HFFc6 (cell line): Measurements from ENCODE around the gene VPS33B. TPM values are rescaled to one million over a fixed set of nuclear protein-coding genes. Genes with fewer than 3 reads are reported as not detected.
"Not testable (repeated sequence)": the region's sequence is repeated elsewhere in the genome, so short reads cannot be mapped to it uniquely, and the experiment has no call there.

Experiments used
- DNase-seq: peaks from one replicate; pipeline ENCODE4 v3.0.0-alpha.2; 2018
- H3K27ac Mint-ChIP-seq: 2 replicates; pipeline ENCODE4 v1.8.0; 2020; ENCODE audit warnings: mild to moderate bottlenecking, mixed read lengths
- H3K27me3 Mint-ChIP-seq: 2 replicates; pipeline ENCODE4 v1.8.0; 2021; ENCODE audit warnings: mild to moderate bottlenecking, moderate library complexity, mixed read lengths; ENCODE audit not compliant: insufficient read depth
- H3K36me3 Mint-ChIP-seq: 2 replicates; pipeline ENCODE4 v1.8.0; 2021; ENCODE audit warnings: low read depth, mixed read lengths
- H3K4me1 Mint-ChIP-seq: 2 replicates; pipeline ENCODE4 v1.8.0; 2020; ENCODE audit warnings: low read depth, mixed read lengths
- H3K4me3 Mint-ChIP-seq: 2 replicates; pipeline ENCODE4 v1.8.0; 2020; ENCODE audit warnings: mild to moderate bottlenecking, moderate library complexity, mixed read lengths
- H3K9me3 Mint-ChIP-seq: 2 replicates; pipeline ENCODE4 v1.8.0; 2020; ENCODE audit warnings: mild to moderate bottlenecking, mixed read lengths
- total RNA-seq, 6 experiments: library from RNA; stranded (reverse); fragmentation: NEBNext Ultra II Directional; extraction: Animal tissue kit (Norgen Biotek cat#: 25700); gene quantifications; 2 replicates in 1 of 6; 3 replicates in 5 of 6; pipeline ENCODE4 v1.2.3, GENCODE V29; 2021
- TF ChIP-seq, protein P1 (sequence below): fragments of 200-600 bp; sonication (generic); IDR thresholded peaks from 2 replicates; pipeline ENCODE4 v1.5.0; 2021; ENCODE audit warnings: antibody characterized with exemption, mild to moderate bottlenecking

The VPS33B gene
- total RNA-seq, 6 experiments from 2014 or later = 12.7 to 18.8 (median 16.2) TPM

DNA sequence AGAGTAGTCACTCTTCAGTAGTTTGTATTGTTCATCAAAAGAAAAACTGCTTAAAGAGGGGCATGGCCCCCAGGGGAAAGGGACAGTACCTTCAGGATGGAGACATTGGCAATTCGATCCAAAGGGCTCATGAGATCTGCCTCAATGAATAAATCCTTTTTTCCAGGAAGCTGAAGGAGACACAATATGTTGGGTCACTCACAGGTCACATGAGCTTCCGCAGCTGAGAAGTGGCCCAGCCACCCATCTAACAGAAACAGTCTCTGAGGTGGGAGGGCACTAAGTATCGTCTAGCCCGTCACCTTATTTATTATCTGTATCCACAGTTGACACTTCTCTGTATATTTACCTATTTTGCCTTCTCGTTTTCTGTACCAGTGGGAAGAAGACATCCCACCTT is 4.7 kb downstream of the VPS33B start:
- Mint-ChIP-seq H3K27me3 (no peaks in the 10 kb centered on the region), H3K27ac (no peak overlapping the region), H3K9me3 (no peaks in the 10 kb centered on the region), H3K36me3 (peaks cover 8% of the 10 kb centered on the region; the same call in 1 of the 2 replicates), H3K4me3 (no peak overlapping the region), H3K4me1 (peaks cover 34% of the 10 kb centered on the region)
- TF ChIP-seq, protein P1, sequence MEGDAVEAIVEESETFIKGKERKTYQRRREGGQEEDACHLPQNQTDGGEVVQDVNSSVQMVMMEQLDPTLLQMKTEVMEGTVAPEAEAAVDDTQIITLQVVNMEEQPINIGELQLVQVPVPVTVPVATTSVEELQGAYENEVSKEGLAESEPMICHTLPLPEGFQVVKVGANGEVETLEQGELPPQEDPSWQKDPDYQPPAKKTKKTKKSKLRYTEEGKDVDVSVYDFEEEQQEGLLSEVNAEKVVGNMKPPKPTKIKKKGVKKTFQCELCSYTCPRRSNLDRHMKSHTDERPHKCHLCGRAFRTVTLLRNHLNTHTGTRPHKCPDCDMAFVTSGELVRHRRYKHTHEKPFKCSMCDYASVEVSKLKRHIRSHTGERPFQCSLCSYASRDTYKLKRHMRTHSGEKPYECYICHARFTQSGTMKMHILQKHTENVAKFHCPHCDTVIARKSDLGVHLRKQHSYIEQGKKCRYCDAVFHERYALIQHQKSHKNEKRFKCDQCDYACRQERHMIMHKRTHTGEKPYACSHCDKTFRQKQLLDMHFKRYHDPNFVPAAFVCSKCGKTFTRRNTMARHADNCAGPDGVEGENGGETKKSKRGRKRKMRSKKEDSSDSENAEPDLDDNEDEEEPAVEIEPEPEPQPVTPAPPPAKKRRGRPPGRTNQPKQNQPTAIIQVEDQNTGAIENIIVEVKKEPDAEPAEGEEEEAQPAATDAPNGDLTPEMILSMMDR = no peak
- no peak for DNase-seq

DNA sequence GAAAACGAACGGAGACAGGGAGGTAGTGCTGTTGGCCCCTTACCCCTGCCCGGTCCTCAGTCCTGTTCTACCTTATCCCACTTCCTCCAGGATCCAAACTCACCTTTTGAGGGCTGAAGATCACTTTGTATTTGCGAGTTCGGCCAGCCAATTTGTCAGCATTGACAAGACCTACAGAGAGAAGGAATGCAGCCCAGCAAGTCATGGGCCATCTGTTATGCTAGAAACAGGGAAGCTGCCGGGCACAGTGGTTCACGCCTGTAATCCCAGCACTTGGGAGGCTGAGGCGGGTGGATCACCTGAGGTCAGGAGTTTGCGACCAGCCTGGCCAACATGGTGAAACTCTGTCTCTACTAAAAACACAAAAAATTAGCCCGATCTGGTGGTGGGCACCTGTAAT is 8.7 kb downstream of the VPS33B start:
- not testable (repeated sequence) for H3K27ac Mint-ChIP-seq, H3K27me3 Mint-ChIP-seq, H3K4me1 Mint-ChIP-seq, DNase-seq, H3K9me3 Mint-ChIP-seq, H3K4me3 Mint-ChIP-seq
- peaks cover 11% of the 10 kb centered on the region; the same call in 1 of the 2 replicates for H3K36me3 Mint-ChIP-seq

- H3K4me1 Mint-ChIP-seq = no peaks in the 10 kb centered on the region
- no peak overlapping the region for H3K27ac Mint-ChIP-seq
- peaks cover 28% of the 10 kb centered on the region for H3K36me3 Mint-ChIP-seq
Observed at GRCh38 chr15:91007266-91007665, 15.1 kb downstream of the VPS33B start.

DNA sequence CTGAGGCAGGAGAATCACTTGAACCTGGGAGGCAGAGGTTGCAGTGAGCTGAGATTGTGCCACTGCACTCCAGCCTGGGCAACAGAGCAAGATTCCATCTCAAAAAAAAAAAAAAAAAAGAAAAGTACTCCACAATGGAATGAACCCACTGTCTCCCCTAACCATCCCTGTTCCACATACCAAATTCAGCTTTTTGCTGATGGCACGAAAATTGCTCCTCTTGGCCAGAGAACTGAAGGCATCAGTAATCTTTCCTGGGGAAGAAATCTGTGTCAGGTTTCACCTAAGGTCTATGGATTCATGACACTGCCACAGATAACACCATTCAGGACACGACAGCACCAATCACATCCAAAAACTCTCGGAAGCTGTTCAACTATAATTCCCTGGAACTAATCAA is 21.2 kb downstream of the VPS33B start:
- Mint-ChIP-seq H3K4me1 (no peaks in the 10 kb centered on the region), H3K27me3 (peaks cover 5% of the 10 kb centered on the region; the same call in 1 of the 2 replicates), H3K36me3 (peaks cover 23% of the 10 kb centered on the region), H3K27ac (no peak overlapping the region), H3K9me3 (no peaks in the 10 kb centered on the region), H3K4me3 (no peak overlapping the region)
- no peak for DNase-seq
- TF ChIP-seq, protein P1 = no peak

More at GRCh38 chr15:91007266-91007665, 15.1 kb downstream of the VPS33B start:
- no peaks in the 10 kb centered on the region for H3K9me3 Mint-ChIP-seq
- no peak overlapping the region for H3K4me3 Mint-ChIP-seq
- peaks cover 3% of the 10 kb centered on the region; the same call in 1 of the 2 replicates for H3K27me3 Mint-ChIP-seq
- TF ChIP-seq, protein P1 = no peak
- DNase-seq = no peak

DNA sequence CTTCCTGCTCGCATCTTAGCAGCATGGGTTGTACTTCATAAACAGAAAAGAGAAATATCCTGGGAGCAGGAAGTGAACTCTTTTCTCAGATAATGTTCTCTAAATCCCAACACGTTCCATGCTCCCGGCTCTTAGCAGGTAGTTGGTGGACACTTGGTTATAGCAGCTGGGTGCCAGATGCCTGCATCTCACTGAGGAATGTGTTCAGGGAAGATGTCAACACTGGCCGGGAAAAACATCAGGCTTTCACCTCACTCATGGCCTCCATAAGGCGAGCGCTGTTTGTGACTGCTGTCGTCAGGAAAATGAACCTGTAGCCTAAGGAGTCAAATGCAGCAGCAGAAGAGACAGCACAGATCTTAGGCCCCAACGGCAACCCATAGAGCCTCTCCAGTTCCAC is 23.7 kb downstream of the VPS33B start:
- peaks cover 18% of the 10 kb centered on the region for H3K36me3 Mint-ChIP-seq
- H3K4me3 Mint-ChIP-seq = no peak overlapping the region
- TF ChIP-seq, protein P1 = no peak
- no peak for DNase-seq
- no peak overlapping the region for H3K27ac Mint-ChIP-seq
- H3K27me3 Mint-ChIP-seq = peaks cover 4% of the 10 kb centered on the region
- peaks cover 7% of the 10 kb centered on the region for H3K4me1 Mint-ChIP-seq
- no peaks in the 10 kb centered on the region for H3K9me3 Mint-ChIP-seq

- H3K4me1 Mint-ChIP-seq = peaks cover 30% of the 10 kb centered on the region
- H3K27ac Mint-ChIP-seq = peak within 1 kb of the TSS; percentile 100
- H3K4me3 Mint-ChIP-seq = peak within 1 kb of the TSS; percentile 98
- peak; percentile 98 for DNase-seq
- H3K27me3 Mint-ChIP-seq = peaks cover 2% of the 10 kb centered on the region
- TF ChIP-seq, protein P1 = no peak
- peaks cover 19% of the 10 kb centered on the region for H3K36me3 Mint-ChIP-seq
- no peaks in the 10 kb centered on the region for H3K9me3 Mint-ChIP-seq
Observed at GRCh38 chr15:90994417-90995311, 27.7 kb downstream of the VPS33B start, which contains the start of gene PRC1. TSS of gene PRC1 (minus strand) at chr15:90994535. CDS start at chr15:90994417, 118 bp downstream.
